K562 (cell line): ENCODE results near the gene ITGA3.

ENCODE experiments used
- CEBPB ChIP-seq: fragments of 450-650 bp; IDR thresholded peaks from 2 replicates; pipeline ENCODE4 v1.6.1; 2016; ENCODE audit warnings: missing genetic modification characterization, missing compliant biosample characterization
- CTCF ChIP-seq, 3 experiments: IDR thresholded peaks in 2 of 3; conservative IDR thresholded peaks in 1 of 3; 2 replicates each; pipeline ENCODE4 v1.5.1; 2011 to 2012; ENCODE audit warnings: low read length in 3 of 3, mild to moderate bottlenecking in 3 of 3, control low read depth in 2 of 3, improper control_type of control experiment in 1 of 3, inconsistent platforms in 1 of 3, low read depth in 1 of 3, mixed read lengths in 1 of 3, moderate library complexity in 1 of 3; ENCODE audit not compliant: insufficient read depth in 2 of 3
- KDM1A ChIP-seq, 2 experiments: fragments of 450-650 bp; IDR thresholded peaks; 2 replicates each; pipeline ENCODE4 v1.6.1; 2016; ENCODE audit warnings: mild to moderate bottlenecking in 2 of 2
- NFIC ChIP-seq: fragments of 450-650 bp; IDR thresholded peaks from 2 replicates; pipeline ENCODE4 v1.6.1; 2017; ENCODE audit warnings: mild to moderate bottlenecking, inconsistent platforms
- OTX1 ChIP-seq: fragments of 450-650 bp; formaldehyde crosslinking; IDR thresholded peaks from 2 replicates; pipeline ENCODE4 v1.4.0; 2022; ENCODE audit warnings: mild to moderate bottlenecking
- POLR2A ChIP-seq: fragments of 450-650 bp; conservative IDR thresholded peaks from 2 replicates; pipeline ENCODE4 v1.6.1; 2016
- RNF2 ChIP-seq: sonication (generic); IDR thresholded peaks from 2 replicates; pipeline ENCODE4 v1.6.1; 2016
- SFPQ ChIP-seq: fragments of 200-400 bp; formaldehyde crosslinking; IDR thresholded peaks from 2 replicates; pipeline ENCODE4 v1.6.1; 2017; ENCODE audit warnings: mild to moderate bottlenecking, low read depth, low read length, moderate library complexity
- STAT6 ChIP-seq: sonication (generic); formaldehyde crosslinking; IDR thresholded peaks from 2 replicates; pipeline ENCODE4 v1.8.1; 2023; ENCODE audit warnings: mild to moderate bottlenecking, missing genetic modification reagents
- XRCC5 ChIP-seq: fragments of 200-400 bp; formaldehyde crosslinking; IDR thresholded peaks from 2 replicates; pipeline ENCODE4 v1.6.1; 2017; ENCODE audit warnings: low read depth, mild to moderate bottlenecking, low read length
- YY1 ChIP-seq, 3 experiments: IDR thresholded peaks; 2 replicates each; pipeline ENCODE4 v1.6.1; 2011; ENCODE audit warnings: low read length in 2 of 3, mild to moderate bottlenecking in 2 of 3, moderate library complexity in 2 of 3, borderline replicate concordance in 1 of 3, control low read depth in 1 of 3, low read depth in 1 of 3; ENCODE audit not compliant: insufficient read depth in 3 of 3, insufficient replicate concordance in 2 of 3, control insufficient read depth in 1 of 3, insufficient read length in 1 of 3; ENCODE audit errors: extremely low read depth in 1 of 3
- ZFX ChIP-seq: sonication (generic); formaldehyde crosslinking; IDR thresholded peaks from 2 replicates; pipeline ENCODE4 v1.8.0; 2022; ENCODE audit warnings: mild to moderate bottlenecking, missing genetic modification reagents, moderate library complexity
- ZNF165 ChIP-seq: fragments of 250-450 bp; sonication (Bioruptor Pico); IDR thresholded peaks from 2 replicates; pipeline ENCODE4 v1.4.0; 2020; ENCODE audit warnings: borderline replicate concordance

GRCh38 chr17:50076591-50077235 is 20.8 kb downstream of the ITGA3 start:
- no peak for TF ChIP-seq RNF2
- TF ChIP-seq CTCF (IDR thresholded peaks at IDR 0.05 in 2 of 3, conservative IDR thresholded peaks at IDR 0.05 in 1 of 3; ENCODE audit: insufficient read depth in 2 of 3, low read depth in 1 of 3, low read length in 3 of 3) = no peak
- TF ChIP-seq YY1 (IDR thresholded peaks at IDR 0.05; ENCODE audit: borderline replicate concordance in 1 of 3, control insufficient read depth in 1 of 3, extremely low read depth in 1 of 3, insufficient read depth in 3 of 3, insufficient read length in 1 of 3, insufficient replicate concordance in 2 of 3, low read depth in 1 of 3, low read length in 2 of 3) = no peak
- no peak for TF ChIP-seq SFPQ
- no peak for TF ChIP-seq KDM1A (IDR thresholded peaks at IDR 0.05)
- TF ChIP-seq ZFX (CRISPR knock-in tag) = 0 out of 2 replicates have a peak, but pooled peaks have one; percentile 5
- no peak for TF ChIP-seq STAT6
- TF ChIP-seq XRCC5 = no peak
- TF ChIP-seq NFIC = no peak
- no peak for TF ChIP-seq OTX1
- TF ChIP-seq POLR2A = no peak
- no peak for TF ChIP-seq ZNF165
- TF ChIP-seq CEBPB (tag) = no peak
